Measurements from ENCODE around the gene FOXN3.

GRCh38 chr14:89399157-89399556, 17.9 kb downstream of the FOXN3 start:
- TF ChIP-seq CTCF (IDR thresholded peaks at IDR 0.05) (no peak), POLR2A (IDR thresholded peaks at IDR 0.05) (no peak)
